Loucy (cell line): ENCODE data around the gene DGKB.

Experiments
- EZH2phosphoT487 ChIP-seq: fragments of 200-600 bp; IDR thresholded peaks from 2 replicates; pipeline ENCODE4 v1.6.1; 2018; ENCODE audit warnings: antibody characterized with exemption, mild to moderate bottlenecking, moderate library complexity, borderline replicate concordance
- TF ChIP-seq, protein P1 (sequence below): fragments of 200-600 bp; sonication (generic); conservative IDR thresholded peaks from 2 replicates; pipeline ENCODE4 v1.5.1; 2014; ENCODE audit warnings: mild to moderate bottlenecking, antibody characterized with exemption, low read length

DNA sequence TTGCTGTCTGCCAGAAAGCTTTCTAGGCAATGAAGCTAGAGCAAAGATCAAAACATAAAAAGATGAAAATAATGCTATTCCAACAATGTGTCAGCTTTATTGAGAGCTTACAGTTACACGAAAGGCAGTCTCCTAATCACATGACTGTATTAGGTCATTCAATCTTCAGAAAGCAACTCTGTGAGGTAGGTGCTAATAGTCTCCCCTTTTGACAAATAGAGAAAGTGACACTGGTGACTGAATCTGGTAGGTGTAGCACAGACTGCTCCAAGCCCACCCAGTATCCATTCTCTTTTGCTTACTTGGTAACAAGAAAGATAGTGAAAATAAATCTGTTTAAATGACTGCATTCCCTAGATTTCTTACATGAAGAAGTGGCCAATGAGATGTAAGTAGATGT lies 58.8 kb downstream of the DGKB start:
- TF ChIP-seq, protein P1, sequence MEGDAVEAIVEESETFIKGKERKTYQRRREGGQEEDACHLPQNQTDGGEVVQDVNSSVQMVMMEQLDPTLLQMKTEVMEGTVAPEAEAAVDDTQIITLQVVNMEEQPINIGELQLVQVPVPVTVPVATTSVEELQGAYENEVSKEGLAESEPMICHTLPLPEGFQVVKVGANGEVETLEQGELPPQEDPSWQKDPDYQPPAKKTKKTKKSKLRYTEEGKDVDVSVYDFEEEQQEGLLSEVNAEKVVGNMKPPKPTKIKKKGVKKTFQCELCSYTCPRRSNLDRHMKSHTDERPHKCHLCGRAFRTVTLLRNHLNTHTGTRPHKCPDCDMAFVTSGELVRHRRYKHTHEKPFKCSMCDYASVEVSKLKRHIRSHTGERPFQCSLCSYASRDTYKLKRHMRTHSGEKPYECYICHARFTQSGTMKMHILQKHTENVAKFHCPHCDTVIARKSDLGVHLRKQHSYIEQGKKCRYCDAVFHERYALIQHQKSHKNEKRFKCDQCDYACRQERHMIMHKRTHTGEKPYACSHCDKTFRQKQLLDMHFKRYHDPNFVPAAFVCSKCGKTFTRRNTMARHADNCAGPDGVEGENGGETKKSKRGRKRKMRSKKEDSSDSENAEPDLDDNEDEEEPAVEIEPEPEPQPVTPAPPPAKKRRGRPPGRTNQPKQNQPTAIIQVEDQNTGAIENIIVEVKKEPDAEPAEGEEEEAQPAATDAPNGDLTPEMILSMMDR = no peak
- TF ChIP-seq EZH2phosphoT487 = no peak
